Activated CD8-positive, alpha-beta T cell treated with anti-CD3 and anti-CD28 coated beads for 36 hours (primary cell): ENCODE results near the gene SEC22A. TPM values are rescaled to one million over a fixed set of nuclear protein-coding genes. Genes with fewer than 3 reads are reported as not detected.

ENCODE experiments used
- ATAC-seq: fragments of 200-7000 bp; cut with Tn5 transposase; one replicate; pipeline ENCODE4 v1.10.0; 2021; ENCODE audit warnings: mild to moderate bottlenecking, moderate library complexity
- CTCF ChIA-PET: fragments of 350-600 bp; sonication (Branson Sonifier 250); formaldehyde crosslinking; loops from one replicate; lab custom pipeline; 2021; ENCODE audit warnings: antibody characterized with exemption; lab: Charles Lee
- POLR2A ChIA-PET: fragments of 350-600 bp; sonication (Branson Sonifier 250); formaldehyde crosslinking; loops from one replicate; lab custom pipeline; 2021; ENCODE audit warnings: antibody characterized with exemption; lab: Charles Lee
- DNase-seq: peaks from one replicate; pipeline ENCODE4 v3.0.0-alpha.2; 2020
- H3K27ac Mint-ChIP-seq: one replicate; pipeline ENCODE4 v1.8.0; 2021; ENCODE audit warnings: mild to moderate bottlenecking, mixed read lengths
- H3K27me3 Mint-ChIP-seq: one replicate; pipeline ENCODE4 v1.8.0; 2021; ENCODE audit warnings: mixed read lengths
- H3K36me3 Mint-ChIP-seq: one replicate; pipeline ENCODE4 v1.8.0; 2021; ENCODE audit warnings: low read depth, mixed read lengths
- H3K4me1 Mint-ChIP-seq: one replicate; pipeline ENCODE4 v1.8.0; 2021; ENCODE audit warnings: low read depth, mixed read lengths
- H3K4me3 Mint-ChIP-seq: one replicate; pipeline ENCODE4 v1.8.0; 2021; ENCODE audit warnings: mild to moderate bottlenecking, moderate library complexity, mixed read lengths
- H3K9me3 Mint-ChIP-seq: one replicate; pipeline ENCODE4 v1.8.0; 2021; ENCODE audit warnings: mixed read lengths
- CTCF ChIP-seq: fragments of 200-600 bp; IDR thresholded peaks from one replicate; pipeline ENCODE4 v1.8.0; 2022; ENCODE audit warnings: antibody characterized with exemption, mild to moderate bottlenecking
- intact Hi-C: fragments of 100-400 bp; cut with micrococcal nuclease; formaldehyde crosslinking; loops from one replicate; pipeline ENCODE4 v1.10.0; 2022
- total RNA-seq, 2 experiments: library from RNA; stranded (reverse); gene quantifications; one replicate each; pipeline ENCODE4 v1.2.3, GENCODE V29; 2021

Gene SEC22A
- total RNA-seq, 2 experiments from 2014 or later, result 13.7 to 14.3 TPM

DNA sequence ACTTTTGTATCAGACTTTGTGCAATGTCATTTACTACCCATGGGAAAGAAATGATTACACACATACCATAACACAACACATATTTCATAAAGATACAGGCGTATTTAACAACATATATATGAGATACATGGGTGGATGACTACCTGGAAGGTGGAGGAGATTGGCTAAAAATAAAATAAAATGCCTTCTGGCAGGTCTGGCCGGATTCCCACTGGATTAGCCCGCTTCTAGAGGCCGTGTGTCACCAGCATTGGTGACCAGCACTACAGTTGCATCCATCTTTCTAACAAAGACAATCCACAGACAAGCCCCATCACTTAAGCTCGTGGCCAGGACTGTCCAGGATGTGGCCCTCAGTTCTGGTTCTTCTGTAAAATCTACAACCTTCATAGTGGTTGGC, 21.0 kb upstream of the SEC22A start:
- DNase-seq (no peak), ATAC-seq (no peak)
- no peak overlapping the region for H3K4me3 Mint-ChIP-seq
- POLR2A ChIA-PET, result no interaction called here
- no peaks in the 10 kb centered on the region for H3K4me1 Mint-ChIP-seq
- no peaks in the 10 kb centered on the region for H3K27me3 Mint-ChIP-seq
- no peak for TF ChIP-seq CTCF
- intact Hi-C loops, result no loop called here
- CTCF ChIA-PET, result no interaction called here
- peaks cover 8% of the 10 kb centered on the region for H3K9me3 Mint-ChIP-seq
- H3K27ac Mint-ChIP-seq, result no peak overlapping the region
- peaks cover 12% of the 10 kb centered on the region for H3K36me3 Mint-ChIP-seq

DNA sequence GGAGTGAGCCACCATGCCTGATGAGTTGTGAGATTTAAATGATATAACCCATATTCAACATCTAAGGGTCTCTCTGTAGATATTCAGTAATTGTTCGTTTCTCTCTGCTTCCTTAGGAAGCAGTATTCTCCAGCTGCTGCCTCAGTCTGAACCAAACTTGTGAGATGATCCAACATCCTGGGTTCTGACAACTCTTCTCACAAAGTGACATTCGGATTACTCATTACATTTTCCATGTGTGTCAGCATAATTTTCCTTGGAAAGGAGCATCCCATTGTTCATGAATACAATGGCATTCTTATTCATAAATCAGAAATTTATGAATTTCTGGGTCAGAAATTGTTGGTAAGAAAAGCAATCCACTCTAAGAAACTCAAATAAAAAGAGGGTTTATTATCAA, 15.0 kb upstream of the SEC22A start:
- H3K4me3 Mint-ChIP-seq, result no peak overlapping the region
- intact Hi-C loops, result no loop called here
- POLR2A ChIA-PET, result no interaction called here
- no peak for ATAC-seq
- no peaks in the 10 kb centered on the region for H3K27me3 Mint-ChIP-seq
- no peak for TF ChIP-seq CTCF
- DNase-seq, result no peak
- H3K36me3 Mint-ChIP-seq, result peaks cover 7% of the 10 kb centered on the region
- peaks cover 6% of the 10 kb centered on the region for H3K9me3 Mint-ChIP-seq
- no peak overlapping the region for H3K27ac Mint-ChIP-seq
- H3K4me1 Mint-ChIP-seq, result no peaks in the 10 kb centered on the region
- CTCF ChIA-PET, result no interaction called here

GRCh38 chr3:123188058-123188457, 13.7 kb upstream of the SEC22A start:
- no peaks in the 10 kb centered on the region for H3K4me1 Mint-ChIP-seq
- no peaks in the 10 kb centered on the region for H3K9me3 Mint-ChIP-seq
- ChIA-PET POLR2A (no interaction called here), CTCF (no interaction called here)
- H3K27me3 Mint-ChIP-seq, result no peaks in the 10 kb centered on the region
- intact Hi-C loops, result no loop called here
- no peak for TF ChIP-seq CTCF
- no peak for DNase-seq
- no peak for ATAC-seq
- H3K27ac Mint-ChIP-seq, result no peak overlapping the region
- no peak overlapping the region for H3K4me3 Mint-ChIP-seq
- H3K36me3 Mint-ChIP-seq, result peaks cover 3% of the 10 kb centered on the region

GRCh38 chr3:123193448-123194101, 8.2 kb upstream of the SEC22A start:
- peaks cover 1% of the 10 kb centered on the region for H3K27me3 Mint-ChIP-seq
- ATAC-seq, result no peak
- H3K27ac Mint-ChIP-seq, result no peak overlapping the region
- no peak for DNase-seq
- H3K36me3 Mint-ChIP-seq, result peaks cover 2% of the 10 kb centered on the region
- H3K4me3 Mint-ChIP-seq, result no peak overlapping the region
- intact Hi-C loops, result no loop called here
- no peak for TF ChIP-seq CTCF
- ChIA-PET POLR2A (no interaction called here), CTCF (no interaction called here)
- no peaks in the 10 kb centered on the region for H3K4me1 Mint-ChIP-seq
- no peaks in the 10 kb centered on the region for H3K9me3 Mint-ChIP-seq

DNA sequence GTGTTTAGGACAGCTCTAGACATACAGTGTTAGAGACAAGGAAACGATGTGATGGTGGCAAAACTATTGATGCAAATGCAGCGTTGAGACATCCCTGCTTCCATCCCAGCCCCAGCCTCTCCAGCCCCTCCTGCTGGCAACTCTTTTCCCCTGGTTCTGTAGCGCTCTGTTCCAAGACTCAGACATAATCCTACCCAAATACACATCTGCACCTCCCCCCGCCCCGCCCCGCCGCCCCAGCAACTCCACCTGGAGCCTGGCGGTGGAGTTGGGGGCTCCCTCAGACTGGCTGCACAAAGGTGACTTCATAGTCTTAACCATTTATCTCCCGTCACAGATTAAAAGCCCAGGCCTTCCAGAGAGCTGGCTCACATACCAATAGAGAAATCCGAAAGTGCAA, 7.2 kb upstream of the SEC22A start:
- intact Hi-C loops, result no loop called here
- H3K9me3 Mint-ChIP-seq, result peaks cover 3% of the 10 kb centered on the region
- H3K4me1 Mint-ChIP-seq, result no peaks in the 10 kb centered on the region
- ATAC-seq, result no peak
- DNase-seq, result no peak
- peaks cover 1% of the 10 kb centered on the region for H3K27me3 Mint-ChIP-seq
- peaks cover 2% of the 10 kb centered on the region for H3K36me3 Mint-ChIP-seq
- H3K27ac Mint-ChIP-seq, result no peak overlapping the region
- POLR2A ChIA-PET, result no interaction called here
- TF ChIP-seq CTCF, result no peak
- H3K4me3 Mint-ChIP-seq, result no peak overlapping the region
- CTCF ChIA-PET, result no interaction called here
